Central memory CD4-positive, alpha-beta T cell (primary cell): ENCODE results near the gene C14orf93.

ENCODE experiments used
- DNase-seq: peaks from one replicate; pipeline ENCODE4 v3.0.0; 2022

C14orf93 gene

DNA sequence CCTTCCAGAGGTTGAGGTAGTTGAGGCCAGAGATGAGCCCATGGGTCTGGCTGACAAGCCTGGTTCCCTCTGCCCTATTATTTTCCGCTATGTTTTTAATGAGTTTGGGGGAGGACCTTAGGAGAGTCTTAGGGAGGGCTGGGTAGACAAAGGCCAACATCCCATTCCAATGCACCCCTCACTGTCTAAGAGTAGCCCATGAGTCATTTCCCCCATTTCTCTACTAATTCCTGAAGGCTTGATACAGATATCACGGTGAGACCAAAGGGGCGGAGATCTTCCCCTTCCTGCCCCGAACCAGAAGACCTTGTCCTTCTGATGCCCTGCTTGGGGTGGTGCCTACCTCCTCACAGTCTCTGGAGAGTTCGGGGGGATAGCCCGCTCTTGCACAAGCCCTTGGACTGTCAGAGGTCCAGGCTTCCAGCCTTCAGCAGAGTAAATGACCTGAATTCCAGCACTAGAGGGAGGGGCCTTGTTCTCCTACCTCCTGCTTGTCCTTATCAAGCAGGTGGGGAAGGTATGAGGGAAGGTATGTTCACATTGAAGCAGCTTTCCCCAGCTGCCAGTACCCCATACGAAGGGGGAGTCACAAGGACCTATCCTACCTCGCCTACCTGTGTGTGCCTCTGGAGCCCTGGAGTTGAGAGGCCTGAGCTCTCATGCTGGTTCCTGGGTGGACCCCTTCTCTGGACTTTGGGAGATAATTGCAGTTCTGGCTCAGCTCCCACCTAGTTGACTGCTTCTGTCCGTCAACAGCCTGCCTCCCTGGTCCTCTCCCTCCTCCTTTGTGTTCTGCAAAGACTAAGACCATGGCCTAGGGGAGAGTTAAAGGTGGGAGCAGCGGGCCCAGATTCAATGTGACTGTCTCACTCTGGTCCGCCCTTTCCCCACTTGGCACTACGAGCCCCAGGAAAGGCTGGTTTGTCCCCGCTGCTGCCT is 35.7 kb upstream of the C14orf93 start:
- no peak for DNase-seq

DNA sequence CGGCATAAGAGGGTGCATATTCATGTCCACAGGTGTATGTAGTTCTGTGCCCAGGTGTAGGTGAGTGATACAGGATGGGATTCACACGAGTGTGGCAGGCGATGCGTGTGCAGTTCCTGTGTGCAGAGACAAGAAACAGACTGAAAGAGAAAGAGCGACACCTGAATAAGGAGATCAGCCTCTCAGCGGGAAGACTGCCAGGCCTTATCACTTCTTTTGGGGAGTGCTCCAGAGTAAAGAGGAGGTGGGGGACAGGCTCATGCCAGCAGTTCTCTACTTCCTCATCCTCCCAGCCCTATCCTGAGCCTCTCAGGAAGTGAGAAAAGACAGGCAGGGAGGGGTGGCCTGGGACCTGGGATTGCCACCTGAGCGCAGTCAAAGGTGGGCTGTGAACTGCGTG is 34.9 kb upstream of the C14orf93 start:
- DNase-seq, result no peak

- DNase-seq, result no peak
Measured at GRCh38 chr14:23043754-23044153, 33.8 kb upstream of the C14orf93 start.

DNA sequence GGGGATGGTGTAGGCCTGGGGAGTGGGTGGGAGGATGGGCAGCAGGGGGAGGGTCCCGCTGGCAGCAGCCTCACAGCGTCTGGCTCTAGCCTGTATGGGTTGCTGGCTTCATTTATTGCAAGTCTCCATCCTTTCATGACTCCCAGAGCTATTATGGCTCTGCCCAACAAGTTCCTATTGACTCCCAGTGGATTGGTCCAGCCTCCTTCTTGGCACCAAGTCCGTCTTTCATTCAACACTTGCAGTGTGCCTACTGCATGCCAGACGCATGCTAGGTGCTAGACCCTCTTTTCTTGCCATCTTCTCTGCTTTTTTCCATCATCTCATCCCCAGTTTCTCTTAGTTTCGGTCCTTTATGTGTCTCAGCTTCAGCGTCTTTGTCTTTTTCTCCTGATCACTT is 33.2 kb upstream of the C14orf93 start:
- DNase-seq, result no peak

DNA sequence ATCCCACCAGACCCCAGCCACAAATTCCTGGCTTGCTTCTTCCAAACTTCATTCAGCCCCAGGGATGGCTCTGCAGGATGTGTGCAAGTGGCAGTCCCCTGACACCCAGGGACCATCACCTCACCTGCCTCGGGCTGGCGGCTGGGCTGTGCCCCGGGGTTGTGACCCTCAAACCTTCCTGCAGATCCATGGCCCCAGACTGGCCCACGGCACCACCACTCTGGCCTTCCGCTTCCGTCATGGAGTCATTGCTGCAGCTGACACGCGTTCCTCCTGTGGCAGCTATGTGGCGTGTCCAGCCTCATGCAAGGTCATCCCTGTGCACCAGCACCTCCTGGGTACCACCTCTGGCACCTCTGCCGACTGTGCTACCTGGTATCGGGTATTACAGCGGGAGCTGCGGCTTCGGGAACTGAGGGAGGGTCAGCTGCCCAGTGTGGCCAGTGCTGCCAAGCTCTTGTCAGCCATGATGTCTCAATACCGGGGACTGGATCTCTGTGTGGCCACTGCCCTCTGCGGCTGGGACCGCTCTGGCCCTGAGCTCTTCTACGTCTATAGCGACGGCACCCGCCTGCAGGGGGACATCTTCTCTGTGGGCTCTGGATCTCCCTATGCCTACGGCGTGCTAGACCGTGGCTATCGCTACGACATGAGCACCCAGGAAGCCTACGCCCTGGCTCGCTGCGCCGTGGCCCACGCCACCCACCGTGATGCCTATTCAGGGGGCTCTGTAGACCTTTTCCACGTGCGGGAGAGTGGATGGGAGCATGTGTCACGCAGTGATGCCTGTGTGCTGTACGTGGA is 32.4 kb upstream of the C14orf93 start, which contains the start of gene PSMB11:
Gene PSMB11 (plus strand): TSS at position 51 of the 804 bp plus-strand sequence. CDS start 14 bp downstream, at position 65.
- no peak for DNase-seq

DNA sequence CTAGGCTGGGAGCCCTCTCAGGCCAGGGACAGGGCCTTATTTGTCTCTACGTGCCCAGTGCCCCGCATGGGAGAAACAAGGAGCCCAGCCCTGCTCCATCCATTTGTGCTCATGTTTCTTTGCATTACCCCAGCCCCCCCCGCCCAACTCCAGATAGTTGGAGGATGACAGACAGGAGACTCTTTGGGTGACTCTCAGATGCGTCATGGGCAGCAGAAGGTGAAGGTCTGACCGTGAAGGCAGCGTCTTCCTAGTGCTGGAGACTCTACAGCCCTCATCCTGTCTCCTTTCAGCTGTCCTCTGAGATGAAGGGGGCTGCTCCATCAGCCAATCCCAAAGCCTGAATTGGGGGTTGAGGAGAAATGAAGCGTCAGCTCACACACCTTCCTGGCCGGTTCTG is 31.8 kb upstream of the C14orf93 start:
- no peak for DNase-seq

DNA sequence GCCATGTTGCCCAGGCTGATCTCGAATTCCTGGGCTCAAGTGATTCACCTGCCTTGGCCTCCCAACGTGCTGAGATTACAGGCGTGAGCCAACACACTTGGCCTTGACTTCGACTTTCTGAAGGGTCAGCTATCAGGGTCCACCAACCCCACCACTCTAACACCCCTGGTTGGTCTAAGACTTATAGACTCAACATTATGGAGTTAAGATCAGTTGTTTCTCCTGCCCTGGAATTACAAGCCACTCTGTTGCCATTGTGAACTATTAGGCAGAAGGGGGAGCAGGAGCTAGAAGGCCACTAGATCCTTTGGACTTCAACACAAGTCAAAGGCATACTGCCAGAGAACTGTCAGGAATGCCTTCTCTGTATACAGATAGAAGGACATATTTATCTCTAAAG is 30.2 kb upstream of the C14orf93 start:
- DNase-seq, result no peak

DNA sequence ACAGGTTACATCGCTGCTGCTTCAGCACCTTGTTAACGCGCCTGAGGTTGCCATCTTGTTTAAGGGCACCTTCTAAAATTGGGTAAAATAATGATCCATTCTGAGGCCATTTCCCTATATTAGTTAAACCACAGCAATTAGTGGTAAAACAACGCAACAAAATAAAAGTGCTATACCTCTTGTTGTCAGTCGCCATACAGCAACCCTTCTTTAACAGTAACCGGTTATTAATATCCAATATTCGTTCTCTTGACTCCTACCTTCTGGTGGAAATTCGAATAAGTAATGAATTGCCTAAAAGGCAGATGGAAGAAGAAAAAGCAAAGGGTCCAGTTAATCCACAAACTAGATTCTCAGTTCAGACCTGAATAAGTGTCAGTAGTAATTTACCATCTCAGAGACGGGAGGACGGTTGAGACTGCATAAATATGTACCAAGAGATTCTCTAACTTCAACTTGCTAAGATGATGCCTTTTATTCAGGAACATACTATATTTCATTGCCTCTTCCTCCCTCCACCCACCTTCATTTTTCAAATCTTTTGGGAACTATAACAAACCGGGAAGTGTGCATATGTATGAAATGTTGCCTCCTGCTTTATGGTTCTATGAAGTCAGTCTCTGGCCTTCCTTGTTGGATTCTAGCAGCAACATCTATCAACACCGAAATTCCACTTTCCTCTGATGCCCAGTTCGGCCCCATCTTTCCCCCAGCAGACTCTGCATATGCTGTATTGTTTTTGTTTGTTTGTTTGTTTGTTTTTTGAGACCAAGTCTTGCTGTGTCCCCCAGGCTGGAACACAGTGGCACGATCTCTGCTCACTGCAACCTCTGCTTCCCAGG is 25.6 kb upstream of the C14orf93 start:
- no peak for DNase-seq

DNA sequence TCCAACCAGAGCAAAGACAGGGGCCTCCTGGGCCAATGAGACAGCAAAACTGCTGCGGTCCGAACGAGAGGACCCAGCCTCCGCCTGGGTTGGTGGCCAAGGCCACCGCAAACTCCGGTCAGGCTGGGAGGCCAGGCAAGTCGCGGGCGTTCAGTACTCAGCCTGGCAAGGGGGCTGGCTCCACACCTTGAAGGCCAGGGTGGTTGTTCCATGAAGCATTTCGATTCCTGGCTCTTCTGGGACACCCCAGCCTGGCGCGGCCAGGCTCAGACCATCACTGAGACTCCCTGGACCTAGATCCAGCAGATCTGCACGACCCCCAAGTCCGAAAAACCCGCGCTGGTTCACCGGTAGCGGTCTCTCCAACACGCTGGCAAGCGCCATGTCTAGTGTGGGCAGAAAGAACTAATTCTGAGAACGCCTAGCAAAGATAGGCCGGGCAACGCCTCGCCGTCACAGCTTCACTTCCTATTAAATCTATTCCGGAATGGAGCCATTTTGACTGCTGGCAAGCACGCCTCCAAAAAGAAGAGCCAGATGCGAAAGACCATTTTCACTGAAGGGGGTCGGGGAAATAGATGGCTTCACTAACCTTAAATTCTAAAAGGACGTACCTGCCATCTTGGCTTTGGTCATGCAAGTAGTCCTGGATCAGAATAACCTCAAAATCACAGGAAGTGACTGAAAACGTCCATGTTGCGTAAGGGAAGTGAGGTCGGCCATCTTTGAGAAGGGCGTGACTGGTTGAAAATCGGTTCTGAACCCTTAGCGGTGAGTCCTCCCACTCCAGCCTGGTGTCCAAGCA is 24.8 kb upstream of the C14orf93 start, which contains the start of gene PSMB5:
Gene PSMB5 (minus strand): TSS at position 403 of the 805 bp plus-strand sequence. CDS start 19 bp downstream, at position 384.
- peak; percentile 92 for DNase-seq

DNA sequence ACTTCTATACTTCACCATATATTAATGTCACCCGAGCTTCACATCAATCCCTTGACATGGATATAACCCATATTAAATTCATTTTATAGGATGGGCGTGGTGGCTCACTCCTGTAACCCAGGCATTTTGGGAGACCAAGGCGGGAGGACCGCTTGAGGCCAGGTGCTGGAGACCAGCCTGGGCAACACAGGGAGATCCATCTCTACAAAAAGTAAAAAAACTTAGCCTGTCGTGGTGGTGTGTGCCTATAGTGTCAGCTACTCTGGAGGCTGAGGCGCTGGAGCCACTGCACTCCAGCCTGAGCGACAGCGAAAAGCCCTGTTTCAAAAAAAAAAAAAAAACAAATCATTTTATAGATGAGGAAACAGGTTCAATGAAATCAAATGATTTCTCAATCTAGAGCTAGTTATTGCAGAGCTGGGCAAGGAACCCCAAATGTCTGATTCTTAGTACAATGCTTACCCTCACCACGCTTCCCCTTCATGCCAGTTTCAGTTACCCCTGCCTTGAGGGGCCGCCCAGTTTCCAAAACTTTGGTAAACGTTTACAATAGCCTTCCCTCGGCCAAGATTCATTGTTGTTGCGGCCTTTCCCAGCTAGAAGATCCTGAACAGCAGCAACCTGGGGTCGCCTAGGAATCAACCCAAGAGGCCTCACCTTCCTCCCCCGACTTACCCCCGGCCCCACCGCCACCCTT is 24.0 kb upstream of the C14orf93 start:
- no peak for DNase-seq

DNA sequence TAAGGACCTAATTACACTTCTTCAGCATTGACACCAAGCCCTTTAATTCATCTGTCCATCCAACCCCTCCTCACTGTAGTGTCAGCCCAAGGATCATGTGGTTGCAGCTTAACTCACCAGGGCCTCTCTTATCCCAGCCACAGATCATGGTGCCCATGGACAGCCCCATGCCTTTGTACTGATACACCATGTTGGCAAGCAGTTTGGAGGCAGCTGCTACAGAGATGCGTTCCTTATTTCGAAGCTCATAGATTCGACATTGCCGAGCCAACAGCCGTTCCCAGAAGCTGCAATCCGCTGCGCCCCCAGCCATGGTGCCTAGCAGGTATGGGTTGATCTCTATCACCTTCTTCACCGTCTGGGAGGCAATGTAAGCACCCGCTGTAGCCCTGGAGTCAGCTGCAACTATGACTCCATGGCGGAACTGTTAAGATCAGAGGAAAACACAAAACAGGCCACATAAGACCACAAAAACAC is 23.3 kb upstream of the C14orf93 start:
- no peak for DNase-seq

DNA sequence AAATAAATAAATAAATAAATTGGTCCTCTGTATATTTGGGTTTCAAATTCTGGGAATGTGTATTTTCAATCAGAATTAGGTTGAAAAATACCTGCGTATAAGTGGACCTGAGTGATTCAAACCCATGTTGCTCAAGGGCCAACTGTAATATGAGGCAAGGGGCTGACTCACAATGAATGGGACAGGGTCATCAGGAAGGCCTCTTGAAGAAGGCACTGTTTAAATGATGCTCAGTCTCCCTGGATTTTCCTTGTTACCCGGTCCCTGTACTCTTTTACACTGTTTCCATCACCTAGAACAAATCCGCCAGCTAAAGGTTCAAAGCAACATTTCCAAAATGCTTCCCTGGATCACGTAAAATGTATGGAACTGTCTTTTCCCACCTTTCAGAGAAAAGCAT is 21.0 kb upstream of the C14orf93 start:
- DNase-seq, result no peak

DNA sequence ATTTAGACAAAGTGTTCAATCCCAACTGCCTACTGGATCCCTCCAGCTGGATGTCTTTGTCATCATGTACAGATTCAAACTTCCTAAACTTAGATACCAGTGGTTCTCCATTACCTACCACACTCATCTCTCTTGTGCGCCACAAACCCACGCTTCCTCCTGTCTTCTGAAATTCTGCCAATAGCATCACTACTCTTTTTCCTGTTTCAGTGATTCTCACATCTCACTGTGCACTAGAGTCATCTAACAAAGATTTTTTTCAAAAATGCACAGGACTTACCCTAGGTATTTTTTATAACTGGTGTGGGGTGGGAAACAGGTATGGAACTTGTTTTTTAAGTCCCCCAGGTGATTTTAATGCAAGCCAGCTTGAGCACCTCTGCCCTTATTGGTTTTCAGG is 18.9 kb upstream of the C14orf93 start:
- DNase-seq, result peak; percentile 10

DNA sequence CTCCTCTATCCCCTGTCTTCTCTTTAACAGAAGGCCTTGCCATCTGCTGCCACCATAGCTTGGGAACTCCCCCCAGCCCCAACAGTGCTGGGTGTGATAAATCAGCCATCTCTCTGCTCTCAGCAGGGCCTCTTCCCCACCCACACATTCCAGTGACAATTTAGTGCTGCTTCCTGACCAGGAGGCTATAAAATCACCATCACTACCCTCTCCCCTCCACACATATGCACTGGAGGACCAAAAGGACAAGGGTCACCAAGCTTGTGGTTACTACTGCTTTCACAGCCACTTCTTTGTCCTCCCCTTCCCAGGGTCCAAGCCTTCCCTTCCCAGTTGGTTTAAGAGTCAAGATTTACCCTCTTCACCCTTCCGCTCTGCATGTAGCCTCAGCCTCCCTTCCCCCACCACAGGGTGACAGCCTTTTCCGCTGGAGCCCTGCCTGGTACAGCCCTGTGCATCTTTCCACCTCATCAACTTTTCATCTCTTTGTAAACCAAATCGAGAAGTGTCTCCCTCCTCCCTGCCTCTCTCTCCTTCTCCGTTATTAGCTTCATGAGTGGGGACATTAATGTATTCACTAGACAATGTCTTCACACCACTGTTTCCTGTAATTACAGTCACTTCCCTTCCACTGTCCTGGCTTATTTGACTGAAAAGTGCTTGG is 15.3 kb upstream of the C14orf93 start:
- DNase-seq, result no peak

- no peak for DNase-seq
Measured at GRCh38 chr14:23024612-23025075, 14.7 kb upstream of the C14orf93 start.

- DNase-seq, result no peak
Measured at GRCh38 chr14:23023795-23024152, 13.8 kb upstream of the C14orf93 start.

- no peak for DNase-seq
Measured at GRCh38 chr14:23023022-23023794, 13.3 kb upstream of the C14orf93 start.

- DNase-seq, result no peak
Measured at GRCh38 chr14:23021889-23022442, 12.0 kb upstream of the C14orf93 start.

DNA sequence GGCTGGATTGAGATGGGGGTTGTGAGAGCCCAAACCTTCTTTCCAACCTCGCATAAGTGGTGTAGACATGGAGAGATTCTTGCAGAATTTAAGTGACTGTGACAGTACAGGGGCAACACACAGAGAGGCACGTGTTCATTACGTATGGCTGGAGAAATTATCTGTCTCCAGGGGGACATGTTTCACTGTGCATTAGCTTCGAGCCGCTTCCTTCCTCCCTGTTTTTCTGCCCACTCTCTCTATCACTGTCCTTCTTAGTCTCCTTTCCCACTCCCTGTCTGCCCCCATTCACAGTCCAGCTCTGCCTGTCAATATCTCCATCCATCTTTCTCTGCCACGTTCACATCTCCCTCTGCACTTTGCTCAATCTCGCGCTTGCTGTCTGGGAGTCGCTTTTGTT is 11.5 kb upstream of the C14orf93 start:
- DNase-seq, result no peak
